MM.1S (cell line): ENCODE measurements around the gene KRT40.

ENCODE experiments used
- CTCF ChIP-seq: fragments of 300-600 bp; sonication (generic); IDR thresholded peaks from 2 replicates; pipeline ENCODE4 v1.5.1; 2016; ENCODE audit warnings: antibody characterized with exemption, low read length, mixed read lengths
- EZH2 ChIP-seq: fragments of 300-600 bp; sonication (generic); optimal IDR thresholded peaks from 2 replicates; pipeline ENCODE3; 2017; ENCODE audit warnings: low read depth, mild to moderate bottlenecking, antibody characterized with exemption, low read length, mixed read lengths

DNA sequence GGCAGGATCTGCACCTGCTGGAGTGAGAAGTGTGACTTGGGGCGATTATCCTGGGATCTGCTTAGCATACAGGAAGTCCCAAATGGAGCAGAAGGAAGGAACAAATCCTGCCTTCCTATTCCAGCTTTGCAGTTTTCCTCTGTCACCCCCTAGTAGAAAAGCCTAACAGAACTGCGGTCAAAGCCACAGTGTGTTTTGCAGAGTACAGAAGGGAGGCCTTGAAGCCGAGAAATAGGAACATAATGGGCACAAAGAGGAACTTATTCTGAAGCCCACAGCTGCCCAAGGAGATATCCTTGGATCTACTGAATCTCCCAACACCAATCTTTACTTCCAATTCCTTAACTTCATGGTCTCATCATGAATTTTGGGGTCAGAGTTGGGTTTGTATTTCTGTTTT is 34.4 kb upstream of the KRT40 start:
- TF ChIP-seq CTCF = no peak
- TF ChIP-seq EZH2 = no peak
